Mucosa of stomach (tissue), 1 donor: Measurements from ENCODE around the gene CEP104.
"Not testable (repeated sequence)": the region's sequence is repeated elsewhere in the genome, so short reads cannot be mapped to it uniquely, and the experiment has no call there.

Experiments
- H3K27me3 ChIP-seq: one replicate; pipeline ENCODE4 v1.7.0; 2013; ENCODE audit warnings: mild to moderate bottlenecking, low read length; ENCODE audit not compliant: control insufficient read depth, insufficient read depth
- H3K36me3 ChIP-seq: one replicate; pipeline ENCODE4 v1.7.0; 2013; ENCODE audit warnings: low read length; ENCODE audit not compliant: control insufficient read depth, insufficient read depth
- H3K4me1 ChIP-seq: one replicate; pipeline ENCODE4 v1.7.0; 2013; ENCODE audit warnings: mild to moderate bottlenecking, low read length; ENCODE audit not compliant: control insufficient read depth, insufficient read depth
- H3K4me3 ChIP-seq: one replicate; pipeline ENCODE4 v1.7.0; 2013; ENCODE audit warnings: low read length
- H3K9ac ChIP-seq: one replicate; pipeline ENCODE4 v1.7.0; 2013; ENCODE audit warnings: mild to moderate bottlenecking, low read length, moderate library complexity
- H3K9me3 ChIP-seq: one replicate; pipeline ENCODE4 v1.7.0; 2013; ENCODE audit warnings: mild to moderate bottlenecking, low read length, moderate library complexity; ENCODE audit not compliant: control insufficient read depth
- donor health status: Pancreatic carcinoma.

CEP104 gene

DNA sequence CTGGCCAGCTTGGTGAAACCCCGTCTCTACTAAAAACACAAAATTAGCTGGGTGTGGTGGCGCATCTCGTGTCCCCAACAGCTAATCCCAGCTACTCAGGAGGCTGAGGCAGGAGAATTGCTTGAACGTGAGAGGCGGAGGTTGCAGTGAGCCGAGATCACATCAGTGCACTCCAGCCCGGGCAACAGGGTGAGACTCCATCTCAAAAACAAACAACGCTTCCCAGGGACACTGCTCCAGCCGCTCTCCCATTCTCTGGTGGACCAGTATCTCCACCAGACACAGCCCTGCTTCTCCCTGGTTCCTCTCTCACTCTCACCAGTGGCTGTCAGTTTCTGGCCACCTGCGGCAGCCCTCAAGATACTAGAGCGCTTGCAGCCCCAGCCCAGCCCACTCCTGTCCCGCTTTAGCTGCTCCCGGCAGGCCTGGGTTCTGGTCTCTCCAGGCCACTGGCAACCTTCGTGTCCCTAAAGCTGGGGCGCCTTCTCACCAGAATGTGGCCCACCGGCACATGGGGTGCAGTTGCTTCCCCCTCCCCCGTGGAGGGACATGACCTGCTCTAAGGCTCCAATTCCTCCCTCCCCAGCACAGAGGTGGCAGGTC, 39.8 kb downstream of the CEP104 start:
- H3K4me3 ChIP-seq: no peak overlapping the region
- H3K36me3 ChIP-seq: no peaks in the 10 kb centered on the region
- H3K27me3 ChIP-seq: no peaks in the 10 kb centered on the region
- no peaks in the 10 kb centered on the region for H3K4me1 ChIP-seq
- H3K9me3 ChIP-seq: no peaks in the 10 kb centered on the region
- H3K9ac ChIP-seq: no peak overlapping the region

DNA sequence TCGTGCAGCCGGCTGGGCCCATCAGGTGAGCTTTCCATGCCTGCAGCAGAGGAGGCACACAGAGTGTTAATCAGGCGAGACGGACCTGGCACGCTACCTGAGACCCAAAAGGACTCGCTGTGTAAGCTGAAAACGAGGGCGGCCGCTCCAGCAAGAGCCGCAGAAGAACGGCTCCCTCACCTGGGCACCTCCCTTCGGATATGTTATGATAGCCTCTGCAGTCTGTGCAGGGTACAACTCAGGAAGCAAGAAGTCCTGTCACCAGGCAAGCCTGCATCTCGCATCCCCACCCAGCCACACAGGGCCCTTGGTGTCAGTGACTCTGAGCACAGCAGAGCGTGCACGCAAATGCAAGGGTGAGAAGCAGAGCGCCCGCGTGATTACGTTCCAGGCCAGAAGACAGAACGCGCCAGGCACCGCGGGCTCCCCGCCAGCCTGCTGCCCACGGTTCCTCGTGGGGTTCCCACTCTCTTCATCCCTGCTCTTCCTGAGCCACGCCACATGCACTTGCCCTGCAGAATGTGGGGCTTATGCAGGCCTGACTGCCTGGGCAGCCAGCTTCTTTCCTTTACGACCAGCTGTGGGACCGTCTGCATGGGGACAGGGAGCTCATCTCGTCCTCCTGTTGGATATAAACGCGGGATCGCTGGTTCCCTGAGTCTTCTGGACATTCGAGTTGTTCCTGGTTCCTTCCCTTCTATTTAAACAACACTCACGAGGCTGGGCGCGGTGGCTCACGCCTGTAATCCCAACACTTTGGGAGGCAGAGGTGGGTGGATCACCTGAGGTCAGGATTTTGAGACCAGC, 40.5 kb downstream of the CEP104 start:
- H3K4me1 ChIP-seq: no peaks in the 10 kb centered on the region
- H3K27me3 ChIP-seq: no peaks in the 10 kb centered on the region
- H3K9ac ChIP-seq: no peak overlapping the region
- no peak overlapping the region for H3K4me3 ChIP-seq
- H3K36me3 ChIP-seq: no peaks in the 10 kb centered on the region
- H3K9me3 ChIP-seq: no peaks in the 10 kb centered on the region

DNA sequence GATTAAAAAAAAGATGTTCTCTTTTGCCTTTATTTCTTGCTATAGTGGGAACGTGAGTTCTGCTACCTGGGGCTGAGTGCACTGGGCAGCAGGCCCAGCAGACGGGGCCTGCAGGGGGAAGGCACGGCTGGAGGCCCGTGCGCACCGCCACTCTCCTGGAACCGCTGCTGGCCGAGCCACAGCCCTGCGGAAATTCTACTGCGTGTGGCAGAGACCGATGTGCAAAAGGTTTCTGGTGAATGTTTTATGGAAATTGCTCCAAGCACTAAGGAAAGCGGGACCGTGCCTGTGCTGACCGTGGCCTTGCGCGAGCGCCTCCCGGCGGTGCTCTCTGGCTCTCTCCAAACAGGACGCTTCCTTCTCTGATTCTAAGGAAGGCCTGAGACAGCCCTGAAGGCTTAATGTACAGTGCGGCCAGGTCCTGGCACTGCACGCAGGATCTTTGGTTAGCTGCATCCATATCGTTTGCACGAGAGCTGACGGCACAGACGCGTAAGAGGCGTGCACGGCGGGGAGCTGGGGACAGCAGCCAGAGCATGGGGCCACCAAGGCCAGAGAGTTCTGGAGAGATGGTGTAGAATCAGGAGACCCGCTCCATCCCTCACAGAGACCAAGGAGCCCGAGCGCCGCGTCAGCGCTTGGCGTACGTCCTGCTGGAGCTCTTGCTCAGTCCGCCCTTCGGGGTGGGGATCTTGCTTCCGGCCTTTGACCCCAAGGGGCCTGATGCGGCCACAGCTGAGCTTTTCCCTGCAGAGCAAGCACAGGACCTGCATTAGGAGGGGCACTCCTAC, 42.0 kb downstream of the CEP104 start:
- Histone ChIP-seq H3K9ac (no peak overlapping the region), H3K9me3 (no peaks in the 10 kb centered on the region), H3K4me3 (no peak overlapping the region), H3K36me3 (no peaks in the 10 kb centered on the region), H3K4me1 (no peaks in the 10 kb centered on the region), H3K27me3 (no peaks in the 10 kb centered on the region)

DNA sequence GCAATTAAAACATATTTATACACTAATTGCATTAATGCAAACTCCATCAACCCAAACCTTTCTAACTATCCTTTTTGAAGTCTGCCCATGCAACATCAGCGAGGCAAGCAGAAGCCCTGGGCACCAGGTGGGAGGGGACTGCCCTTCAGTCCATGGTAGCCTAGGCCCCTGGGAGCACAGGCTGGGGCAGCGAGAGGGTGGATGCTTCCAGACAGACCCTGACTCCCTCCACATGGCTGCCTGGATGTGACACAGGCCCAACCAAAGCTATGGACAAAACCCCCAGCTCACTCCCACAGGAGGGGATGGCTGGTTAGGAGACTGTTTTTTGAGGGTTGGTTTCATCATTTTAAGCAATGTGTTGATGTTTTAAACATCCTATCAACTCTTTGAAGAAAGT, 42.9 kb downstream of the CEP104 start:
- no peak overlapping the region for H3K9ac ChIP-seq
- no peak overlapping the region for H3K4me3 ChIP-seq
- H3K36me3 ChIP-seq: no peaks in the 10 kb centered on the region
- H3K9me3 ChIP-seq: no peaks in the 10 kb centered on the region
- H3K27me3 ChIP-seq: no peaks in the 10 kb centered on the region
- H3K4me1 ChIP-seq: no peaks in the 10 kb centered on the region

DNA sequence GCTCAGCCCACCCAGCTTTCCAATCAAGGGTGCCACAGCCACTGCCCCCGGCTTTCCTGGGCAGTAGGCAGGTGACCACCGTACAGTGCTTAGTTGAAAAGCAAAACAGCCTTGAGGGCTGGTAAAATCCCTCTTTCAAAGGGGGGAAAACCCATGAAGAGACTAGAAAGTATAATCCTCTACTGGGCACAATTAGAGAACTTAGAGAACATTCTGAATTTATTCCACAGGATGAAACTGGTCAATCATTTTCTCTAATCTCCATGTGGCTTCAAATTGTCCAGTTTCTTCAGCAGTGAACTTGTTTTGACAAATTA, 45.5 kb downstream of the CEP104 start:
- Histone ChIP-seq H3K4me3 (no peak overlapping the region), H3K36me3 (no peaks in the 10 kb centered on the region), H3K9me3 (no peaks in the 10 kb centered on the region), H3K27me3 (no peaks in the 10 kb centered on the region), H3K4me1 (no peaks in the 10 kb centered on the region), H3K9ac (no peak overlapping the region)

DNA sequence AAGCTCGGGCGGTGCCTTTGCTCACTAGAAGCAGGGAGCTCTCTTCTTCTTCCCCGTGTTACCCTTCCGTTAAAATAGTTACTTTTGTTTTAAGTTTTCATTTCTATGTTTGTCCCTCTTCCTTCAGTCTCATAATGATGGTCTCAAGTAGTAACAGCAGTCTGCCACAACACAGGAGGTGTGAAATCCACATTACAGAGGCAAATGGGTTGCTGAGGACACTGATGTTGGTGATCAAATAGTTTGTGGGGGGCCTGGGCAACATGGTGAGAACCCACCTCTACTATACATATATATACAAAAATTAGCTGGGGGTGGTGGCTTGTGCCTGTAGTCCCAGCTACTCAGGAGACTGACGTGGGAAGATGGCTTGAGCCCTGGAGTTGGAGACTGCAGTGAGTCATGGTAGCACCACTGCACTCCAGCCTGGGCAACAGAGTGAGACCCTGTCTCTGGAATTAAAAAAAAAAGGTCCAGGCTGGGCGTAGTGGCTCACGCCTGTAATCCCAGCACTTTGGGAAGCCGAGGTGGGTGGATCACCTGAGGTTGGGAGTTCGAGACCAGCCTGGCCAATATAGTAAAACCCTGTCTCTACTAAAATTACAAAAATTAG, 46.8 kb downstream of the CEP104 start:
- H3K4me3 ChIP-seq, H3K9me3 ChIP-seq, H3K4me1 ChIP-seq, H3K9ac ChIP-seq, H3K36me3 ChIP-seq, H3K27me3 ChIP-seq: not testable (repeated sequence)

DNA sequence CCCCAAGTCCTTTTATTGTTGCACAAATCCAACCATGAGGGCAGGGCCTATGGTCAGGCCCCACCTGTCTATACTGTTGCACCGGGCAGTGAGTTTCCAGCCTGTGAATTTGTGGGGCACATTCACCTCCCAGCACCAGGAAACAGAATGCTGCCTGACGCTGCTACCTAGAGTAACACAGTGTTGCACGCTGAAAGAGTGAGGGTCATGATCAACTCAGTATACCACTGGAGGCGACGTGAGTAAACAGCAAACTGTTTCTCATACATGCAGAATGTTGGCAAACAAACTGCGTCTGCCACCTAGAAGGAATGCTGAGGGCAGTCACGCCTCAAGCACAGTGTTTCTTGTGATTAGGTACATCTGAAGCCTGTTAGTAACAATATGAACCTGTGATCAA, 47.3 kb downstream of the CEP104 start:
- Histone ChIP-seq H3K36me3 (no peaks in the 10 kb centered on the region), H3K9ac (no peak overlapping the region), H3K9me3 (no peaks in the 10 kb centered on the region)

DNA sequence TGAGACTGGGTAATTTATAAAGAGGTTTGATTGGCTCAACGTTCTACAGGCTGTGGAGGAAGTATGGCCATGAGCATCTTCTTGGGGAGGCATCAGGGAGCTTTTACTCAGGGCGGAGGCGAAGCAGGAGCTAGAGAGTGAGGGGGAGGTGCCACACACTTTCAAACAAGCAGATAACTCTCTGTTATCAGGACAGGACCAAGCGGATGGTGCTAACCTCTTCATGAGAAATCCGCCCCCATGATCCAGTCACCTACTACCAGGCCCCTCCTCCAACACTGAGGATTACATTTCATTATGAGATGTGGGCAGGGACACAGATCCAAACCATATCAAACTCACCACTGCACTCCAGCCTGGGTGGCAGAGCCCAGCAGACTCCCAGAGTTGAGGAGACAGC, 49.2 kb downstream of the CEP104 start:
- H3K4me1 ChIP-seq: no peaks in the 10 kb centered on the region
- no peak overlapping the region for H3K4me3 ChIP-seq
- no peaks in the 10 kb centered on the region for H3K9me3 ChIP-seq
- H3K36me3 ChIP-seq: no peaks in the 10 kb centered on the region
- no peaks in the 10 kb centered on the region for H3K27me3 ChIP-seq
- H3K9ac ChIP-seq: no peak overlapping the region

More for the DNA sequence above, 47.3 kb downstream of the CEP104 start:
- Histone ChIP-seq H3K4me3 (no peak overlapping the region), H3K27me3 (no peaks in the 10 kb centered on the region), H3K4me1 (no peaks in the 10 kb centered on the region)

DNA sequence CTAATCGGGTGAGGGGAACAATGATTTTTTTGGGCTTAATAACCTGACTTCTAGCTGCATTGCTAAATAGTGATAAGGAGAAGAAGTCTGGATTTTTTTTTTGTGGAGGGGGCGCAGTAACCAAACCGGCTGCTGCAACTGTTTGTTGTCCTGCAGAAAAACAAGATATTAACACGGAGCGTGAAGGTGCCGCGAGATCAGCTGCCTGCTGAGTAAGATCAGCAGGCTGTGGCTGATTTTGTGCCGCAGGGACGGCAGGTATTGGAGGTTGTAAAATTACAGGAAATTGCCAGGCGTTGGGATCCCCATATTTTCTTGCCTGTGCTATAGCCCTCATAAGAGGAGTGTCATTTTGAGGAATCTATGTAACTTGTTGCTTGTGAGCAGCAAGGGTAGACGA, 52.0 kb downstream of the CEP104 start:
- H3K9me3 ChIP-seq: no peaks in the 10 kb centered on the region
- no peaks in the 10 kb centered on the region for H3K36me3 ChIP-seq
- no peak overlapping the region for H3K9ac ChIP-seq
- H3K27me3 ChIP-seq: peaks cover 2% of the 10 kb centered on the region
- H3K4me1 ChIP-seq: no peaks in the 10 kb centered on the region
- H3K4me3 ChIP-seq: no peak overlapping the region

DNA sequence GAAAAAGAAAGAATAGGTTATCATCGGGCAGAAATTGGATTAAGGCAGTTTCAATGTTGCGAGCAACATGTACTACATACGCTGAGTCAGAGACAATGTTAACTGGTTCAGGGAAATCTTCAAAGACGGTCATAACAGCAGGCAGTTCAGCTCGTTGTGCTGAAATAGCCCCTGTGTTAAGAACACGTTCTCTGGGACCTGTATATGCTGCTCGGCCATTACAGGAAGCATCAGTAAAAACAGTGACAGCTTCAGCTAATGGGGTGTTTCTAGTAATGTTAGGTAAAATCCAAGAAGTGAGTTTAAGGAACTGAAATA, 52.4 kb downstream of the CEP104 start:
- H3K36me3 ChIP-seq, H3K4me1 ChIP-seq, H3K9ac ChIP-seq, H3K4me3 ChIP-seq, H3K9me3 ChIP-seq, H3K27me3 ChIP-seq: not testable (repeated sequence)

DNA sequence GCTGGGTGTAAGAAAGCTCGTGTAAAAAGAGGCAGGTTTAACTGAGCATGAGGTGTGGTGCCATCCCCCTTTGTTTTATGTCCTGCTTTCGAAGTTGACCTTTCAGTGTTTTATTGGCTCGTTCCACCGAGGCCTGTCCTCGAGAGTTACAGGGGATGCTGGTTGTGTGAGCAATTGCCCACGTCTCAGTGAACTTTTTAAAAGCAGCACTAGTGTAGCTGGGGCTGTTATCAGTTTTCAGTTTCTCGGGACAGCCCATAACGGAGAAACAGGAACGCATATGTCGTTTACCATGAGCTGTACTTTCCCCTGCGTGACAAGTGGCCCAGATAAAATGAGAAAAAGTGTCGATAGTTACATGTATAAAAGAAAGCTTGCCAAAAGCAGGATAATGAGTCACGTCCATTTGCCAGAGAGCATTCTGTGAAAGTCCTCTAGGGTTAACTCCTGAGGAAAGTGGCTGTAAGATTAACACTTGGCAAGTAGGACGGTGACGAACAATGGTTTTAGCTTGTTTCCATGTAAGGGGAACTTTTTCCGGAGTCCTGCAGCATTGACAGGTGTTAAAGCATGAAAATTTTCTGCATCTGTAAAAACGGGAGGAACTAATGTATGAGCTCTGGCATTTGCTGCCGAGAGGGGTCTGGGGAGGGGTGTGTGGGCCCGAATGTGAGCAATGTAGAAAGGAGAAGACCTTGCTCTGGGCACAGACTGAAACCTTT, 52.9 kb downstream of the CEP104 start:
- H3K9ac ChIP-seq: no peak overlapping the region
- no peak overlapping the region for H3K4me3 ChIP-seq
- H3K36me3 ChIP-seq: no peaks in the 10 kb centered on the region
- H3K9me3 ChIP-seq: no peaks in the 10 kb centered on the region
- peaks cover 2% of the 10 kb centered on the region for H3K27me3 ChIP-seq
- no peaks in the 10 kb centered on the region for H3K4me1 ChIP-seq

DNA sequence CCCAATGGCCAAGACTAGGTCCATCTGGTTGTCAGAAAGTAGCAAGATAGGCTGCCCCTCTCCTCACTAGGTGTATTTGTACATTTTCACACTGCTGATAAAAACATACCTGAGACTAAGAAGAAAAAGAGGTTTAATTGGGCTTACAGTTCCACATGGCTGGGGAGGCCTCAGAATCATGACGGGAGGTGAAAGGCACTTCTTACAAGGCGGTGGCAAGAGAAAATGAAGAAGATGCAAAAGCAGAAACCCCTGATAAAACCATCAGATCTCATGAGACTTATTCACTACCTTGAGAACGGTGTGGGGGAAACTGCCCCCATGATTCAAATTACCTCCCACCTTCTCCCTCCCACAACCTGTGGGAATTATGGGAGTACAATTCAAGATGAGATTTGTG, 56.2 kb downstream of the CEP104 start:
- not testable (repeated sequence) for H3K27me3 ChIP-seq, H3K9me3 ChIP-seq, H3K4me1 ChIP-seq, H3K9ac ChIP-seq, H3K4me3 ChIP-seq, H3K36me3 ChIP-seq
